CD4-positive, CD25-positive, alpha-beta regulatory T cell (primary cell): ENCODE measurements around the gene PLGRKT. TPM values are rescaled to one million over a fixed set of nuclear protein-coding genes. Genes with fewer than 3 reads are reported as not detected.
"Not testable (repeated sequence)": the region's sequence is repeated elsewhere in the genome, so short reads cannot be mapped to it uniquely, and the experiment has no call there.

Experiments
- ATAC-seq, 2 donors: fragments of 150-1000 bp; cut with Tn5 transposase; one replicate each; pipeline ENCODE4 v1.10.0; 2021; ENCODE audit warnings: low read depth in 2 of 2, moderate number of reproducible peaks in 2 of 2, moderate library complexity in 1 of 2
- DNase-seq, 3 donors: peaks; one replicate each; pipeline versions ENCODE4 v3.0.0 to v3.0.0-alpha.2; 2012 to 2022; ENCODE audit warnings: mixed read lengths in 1 of 3
- H3K27ac ChIP-seq: one replicate; pipeline ENCODE4 v1.7.0; 2013; ENCODE audit warnings: mild to moderate bottlenecking, low read length; ENCODE audit not compliant: insufficient read depth, poor library complexity, severe bottlenecking
- H3K27me3 ChIP-seq: one replicate; pipeline ENCODE4 v1.7.0; 2013; ENCODE audit warnings: low read length; ENCODE audit not compliant: control insufficient read depth, insufficient read depth
- H3K36me3 ChIP-seq: one replicate; pipeline ENCODE4 v1.7.0; 2013; ENCODE audit warnings: mild to moderate bottlenecking, low read length, moderate library complexity; ENCODE audit not compliant: control insufficient read depth, insufficient read depth
- H3K4me1 ChIP-seq: 2 replicates; pipeline ENCODE4 v1.7.0; 2013; ENCODE audit warnings: mild to moderate bottlenecking, low read length; ENCODE audit not compliant: insufficient read depth, control insufficient read depth, poor library complexity, severe bottlenecking
- H3K4me3 ChIP-seq: one replicate; pipeline ENCODE4 v1.7.0; 2013; ENCODE audit warnings: low read depth, mild to moderate bottlenecking, low read length, moderate library complexity
- H3K9me3 ChIP-seq, 2 experiments: 1 replicate in 1 of 2; 2 replicates in 1 of 2; pipeline ENCODE4 v1.7.0; 2013; ENCODE audit warnings: low read length in 2 of 2, mild to moderate bottlenecking in 1 of 2, moderate library complexity in 1 of 2; ENCODE audit not compliant: control insufficient read depth in 2 of 2
- H3K27ac Mint-ChIP-seq, 3 donors: one replicate each; pipeline ENCODE4 v1.8.0; 2020 to 2022; ENCODE audit warnings: mild to moderate bottlenecking in 3 of 3, mixed read lengths in 3 of 3, moderate library complexity in 2 of 3
- H3K27me3 Mint-ChIP-seq: one replicate; pipeline ENCODE4 v1.8.0; 2022; ENCODE audit warnings: mild to moderate bottlenecking, mixed read lengths
- H3K36me3 Mint-ChIP-seq: one replicate; pipeline ENCODE4 v1.8.0; 2020; ENCODE audit warnings: mixed read lengths
- H3K4me1 Mint-ChIP-seq, 4 donors: one replicate each; pipeline ENCODE4 v1.8.0; 2020 to 2022; ENCODE audit warnings: mixed read lengths in 4 of 4, mild to moderate bottlenecking in 1 of 4
- H3K4me3 Mint-ChIP-seq, 4 donors: one replicate each; pipeline ENCODE4 v1.8.0; 2020 to 2022; ENCODE audit warnings: mild to moderate bottlenecking in 4 of 4, mixed read lengths in 4 of 4, moderate library complexity in 3 of 4
- H3K9me3 Mint-ChIP-seq, 7 donors: one replicate each; pipeline ENCODE4 v1.8.0; 2020 to 2022; ENCODE audit warnings: mixed read lengths in 7 of 7, mild to moderate bottlenecking in 3 of 7, moderate library complexity in 2 of 7
- polyA plus RNA-seq, 4 donors: library from polyadenylated mRNA; unstranded; fragments of 300-500 nt; fragmentation: Illumina TruSeq; gene quantifications; one replicate each; pipeline ENCODE4 v1.2.3, GENCODE V29; 2021
- total RNA-seq: library from RNA; stranded (reverse); gene quantifications from one replicate; pipeline ENCODE4 v1.2.3, GENCODE V29; 2022

Gene PLGRKT
- total and polyA plus RNA-seq, 5 donors from 2014 or later = 16.4 to 81.8 (median 48.2) TPM

GRCh38 chr9:5479994-5480694 is 42.4 kb upstream of the PLGRKT start:
- H3K27me3 Mint-ChIP-seq = no peaks in the 10 kb centered on the region
- DNase-seq (no peak), ATAC-seq (no peak)
- Histone ChIP-seq H3K9me3 (no peaks in the 10 kb centered on the region), H3K27ac (no peak overlapping the region), H3K36me3 (no peaks in the 10 kb centered on the region), H3K4me3 (no peak overlapping the region), H3K4me1 (no peaks in the 10 kb centered on the region), H3K27me3 (no peaks in the 10 kb centered on the region)
- peaks cover 0 to 9% (median 2%) of the 10 kb centered on the region in 4 donors for H3K4me1 Mint-ChIP-seq
- H3K4me3 Mint-ChIP-seq = no peak overlapping the region
- peak overlapping the region in 1 of 3 donors; percentile 78 for H3K27ac Mint-ChIP-seq
- peaks cover 6% of the 10 kb centered on the region for H3K36me3 Mint-ChIP-seq
- H3K9me3 Mint-ChIP-seq = peaks cover 0 to 7% (median 0%) of the 10 kb centered on the region in 7 donors

- Mint-ChIP-seq H3K4me1 (peaks cover 0 to 9% (median 2%) of the 10 kb centered on the region in 4 donors), H3K36me3 (peaks cover 6% of the 10 kb centered on the region), H3K27ac (no peak overlapping the region), H3K27me3 (no peaks in the 10 kb centered on the region), H3K9me3 (peaks cover 0 to 8% (median 0%) of the 10 kb centered on the region in 7 donors), H3K4me3 (no peak overlapping the region)
- H3K4me1 ChIP-seq = no peaks in the 10 kb centered on the region
- no peaks in the 10 kb centered on the region for H3K9me3 ChIP-seq
- no peak overlapping the region for H3K4me3 ChIP-seq
- H3K27me3 ChIP-seq = no peaks in the 10 kb centered on the region
- no peak for ATAC-seq
- DNase-seq = no peak
- H3K27ac ChIP-seq = no peak overlapping the region
- H3K36me3 ChIP-seq = no peaks in the 10 kb centered on the region
Observed at GRCh38 chr9:5478206-5478605, 40.5 kb upstream of the PLGRKT start.

- not testable (repeated sequence) for H3K36me3 ChIP-seq, DNase-seq, H3K36me3 Mint-ChIP-seq, H3K9me3 ChIP-seq, H3K4me1 ChIP-seq, H3K4me3 Mint-ChIP-seq, H3K4me3 ChIP-seq, H3K27me3 ChIP-seq, H3K27ac Mint-ChIP-seq, H3K4me1 Mint-ChIP-seq, H3K27me3 Mint-ChIP-seq, H3K27ac ChIP-seq, H3K9me3 Mint-ChIP-seq, ATAC-seq
Observed at GRCh38 chr9:5475611-5476010, 37.9 kb upstream of the PLGRKT start.

GRCh38 chr9:5470816-5471215 is 33.1 kb upstream of the PLGRKT start:
- H3K36me3 ChIP-seq = peaks cover 9% of the 10 kb centered on the region
- no peaks in the 10 kb centered on the region for H3K9me3 ChIP-seq
- H3K9me3 Mint-ChIP-seq = peaks cover 0 to 3% (median 0%) of the 10 kb centered on the region in 7 donors
- H3K27ac Mint-ChIP-seq = no peak overlapping the region
- no peak for DNase-seq
- H3K27me3 ChIP-seq = no peaks in the 10 kb centered on the region
- H3K4me3 ChIP-seq = no peak overlapping the region
- peaks cover 21% of the 10 kb centered on the region for H3K36me3 Mint-ChIP-seq
- no peak overlapping the region for H3K4me3 Mint-ChIP-seq
- no peaks in the 10 kb centered on the region for H3K4me1 ChIP-seq
- H3K27ac ChIP-seq = no peak overlapping the region
- H3K27me3 Mint-ChIP-seq = no peaks in the 10 kb centered on the region
- H3K4me1 Mint-ChIP-seq = no peaks in the 10 kb centered on the region
- ATAC-seq = no peak

- DNase-seq = no peak
- no peaks in the 10 kb centered on the region for H3K9me3 ChIP-seq
- H3K36me3 Mint-ChIP-seq = peaks cover 27% of the 10 kb centered on the region
- H3K27me3 Mint-ChIP-seq = no peaks in the 10 kb centered on the region
- H3K36me3 ChIP-seq = peaks cover 13% of the 10 kb centered on the region
- H3K4me3 ChIP-seq = no peak overlapping the region
- H3K27ac ChIP-seq = no peak overlapping the region
- no peak overlapping the region for H3K4me3 Mint-ChIP-seq
- H3K27me3 ChIP-seq = no peaks in the 10 kb centered on the region
- peaks cover 0 to 3% (median 1%) of the 10 kb centered on the region in 4 donors for H3K4me1 Mint-ChIP-seq
- no peak for ATAC-seq
- peaks cover 0 to 3% (median 0%) of the 10 kb centered on the region in 7 donors for H3K9me3 Mint-ChIP-seq
- no peaks in the 10 kb centered on the region for H3K4me1 ChIP-seq
- H3K27ac Mint-ChIP-seq = no peak overlapping the region
Observed at GRCh38 chr9:5470122-5470521, 32.4 kb upstream of the PLGRKT start.

- Histone ChIP-seq H3K27ac (no peak overlapping the region), H3K4me3 (no peak overlapping the region), H3K27me3 (no peaks in the 10 kb centered on the region), H3K4me1 (no peaks in the 10 kb centered on the region), H3K36me3 (peaks cover 18% of the 10 kb centered on the region), H3K9me3 (no peaks in the 10 kb centered on the region)
- H3K27me3 Mint-ChIP-seq = no peaks in the 10 kb centered on the region
- peaks cover 34% of the 10 kb centered on the region for H3K36me3 Mint-ChIP-seq
- DNase-seq = no peak
- H3K27ac Mint-ChIP-seq = no peak overlapping the region
- ATAC-seq = no peak
- no peak overlapping the region for H3K4me3 Mint-ChIP-seq
- H3K9me3 Mint-ChIP-seq = peaks cover 0 to 3% (median 0%) of the 10 kb centered on the region in 7 donors
- H3K4me1 Mint-ChIP-seq = peaks cover 0 to 4% (median 1%) of the 10 kb centered on the region in 4 donors
Observed at GRCh38 chr9:5468850-5469249, 31.1 kb upstream of the PLGRKT start.

- H3K4me1 ChIP-seq = no peaks in the 10 kb centered on the region
- H3K4me3 ChIP-seq = no peak overlapping the region
- Mint-ChIP-seq H3K4me3 (no peak overlapping the region), H3K27me3 (no peaks in the 10 kb centered on the region), H3K36me3 (peaks cover 47% of the 10 kb centered on the region), H3K27ac (peak overlapping the region in 1 of 3 donors; percentile 29), H3K9me3 (no peaks in the 10 kb centered on the region), H3K4me1 (peaks cover 0 to 4% (median 1%) of the 10 kb centered on the region in 4 donors)
- H3K9me3 ChIP-seq = no peaks in the 10 kb centered on the region
- H3K27ac ChIP-seq = no peak overlapping the region
- no peak for ATAC-seq
- no peak for DNase-seq
- H3K36me3 ChIP-seq = peaks cover 32% of the 10 kb centered on the region
- H3K27me3 ChIP-seq = no peaks in the 10 kb centered on the region
Observed at GRCh38 chr9:5466766-5467165, 29.0 kb upstream of the PLGRKT start.

- no peak for DNase-seq
- Mint-ChIP-seq H3K4me1 (peaks cover 0 to 4% (median 1%) of the 10 kb centered on the region in 4 donors), H3K9me3 (no peaks in the 10 kb centered on the region), H3K27ac (no peak overlapping the region), H3K27me3 (no peaks in the 10 kb centered on the region), H3K36me3 (peaks cover 47% of the 10 kb centered on the region), H3K4me3 (no peak overlapping the region)
- ATAC-seq = no peak
- H3K27ac ChIP-seq = no peak overlapping the region
- H3K4me1 ChIP-seq = no peaks in the 10 kb centered on the region
- no peak overlapping the region for H3K4me3 ChIP-seq
- H3K9me3 ChIP-seq = no peaks in the 10 kb centered on the region
- H3K27me3 ChIP-seq = no peaks in the 10 kb centered on the region
- peaks cover 32% of the 10 kb centered on the region for H3K36me3 ChIP-seq
Observed at GRCh38 chr9:5466005-5466404, 28.3 kb upstream of the PLGRKT start.
